GM18909 (cell line): Measurements from ENCODE around the gene CPXM2.
"Not testable (repeated sequence)": the region's sequence is repeated elsewhere in the genome, so short reads cannot be mapped to it uniquely, and the experiment has no call there.

Experiments used
- ATAC-seq: cut with Tn5 transposase; IDR thresholded peaks from one replicate; pipeline ENCODE4 v1.9.1; 2021; ENCODE audit warnings: mild to moderate bottlenecking; ENCODE audit not compliant: unreplicated experiment, poor library complexity

Gene CPXM2

DNA sequence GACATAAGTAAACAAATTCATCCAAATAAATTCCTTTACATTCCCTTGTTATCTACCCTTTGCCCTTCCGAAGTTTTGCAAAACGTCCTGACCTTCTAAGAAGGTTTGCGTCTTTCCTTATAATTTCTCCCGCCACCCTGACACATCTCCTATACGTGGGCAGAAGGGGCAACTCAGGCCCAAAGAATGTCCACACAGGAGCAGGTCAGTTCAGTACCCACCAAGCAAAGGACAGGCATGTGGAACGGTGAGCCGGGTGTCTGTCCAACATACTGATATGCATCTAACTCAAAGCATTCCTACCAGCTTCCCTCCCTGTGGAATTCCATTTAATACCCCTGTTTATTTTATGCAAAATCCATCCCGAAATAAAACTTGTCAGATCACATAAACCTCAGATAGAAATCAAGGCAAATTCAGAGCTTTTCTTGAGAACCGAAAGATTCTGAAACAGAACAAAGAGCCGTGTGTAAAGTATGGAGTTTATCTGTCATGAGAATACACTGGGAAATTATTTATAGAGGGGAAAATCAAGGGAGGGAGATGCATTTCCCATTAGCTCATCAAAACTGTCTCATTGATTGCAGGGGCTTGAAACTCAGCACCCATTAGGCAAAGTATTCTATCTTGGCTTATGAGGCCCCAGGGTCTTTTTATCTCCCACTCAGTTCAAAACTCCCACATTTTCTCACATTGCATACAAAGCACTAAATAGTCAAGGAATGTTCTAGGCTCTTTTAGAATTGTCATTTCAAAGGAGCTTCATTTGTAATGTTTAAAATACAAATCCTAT, 140.1 kb downstream of the CPXM2 start:
- ATAC-seq: no peak

DNA sequence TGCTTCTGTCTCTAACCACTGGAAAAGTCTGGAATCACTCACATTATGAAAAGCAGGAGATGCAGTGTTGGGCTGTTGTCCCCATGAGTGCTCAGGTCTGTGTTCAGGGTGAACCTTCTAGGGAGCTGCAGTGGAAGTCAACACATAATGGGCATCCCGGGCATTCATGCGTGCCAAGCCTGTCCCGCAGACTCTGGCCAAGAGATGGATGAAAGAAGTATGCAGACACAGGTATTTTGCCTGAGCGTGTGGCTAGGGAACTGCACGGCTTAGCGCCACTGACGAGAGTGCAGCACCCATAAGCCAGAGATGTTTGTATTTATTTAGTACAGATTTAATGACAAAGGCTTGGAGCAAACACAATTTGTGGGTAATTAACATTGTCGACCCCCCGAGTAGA, 140.7 kb downstream of the CPXM2 start:
- ATAC-seq: no peak

DNA sequence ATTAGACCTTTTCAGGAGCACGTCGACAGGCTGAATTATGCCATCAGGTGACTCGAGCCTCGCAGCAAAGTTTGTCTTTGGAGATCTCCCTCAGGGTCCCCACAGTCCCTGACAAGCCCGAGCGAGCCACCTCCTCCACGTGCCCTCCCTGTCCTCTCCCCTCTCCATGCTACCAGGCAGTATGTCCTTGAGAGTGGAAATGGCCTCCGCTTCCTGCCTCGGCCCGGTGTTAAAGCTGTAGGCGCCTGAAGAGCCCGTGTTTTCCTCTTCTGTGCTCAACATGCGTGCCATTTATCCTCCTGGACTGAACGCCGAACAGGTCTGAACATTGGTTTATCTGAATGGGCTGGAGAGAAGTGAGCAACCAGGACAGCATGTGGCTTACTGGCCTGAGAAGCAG, 142.9 kb downstream of the CPXM2 start:
- no peak for ATAC-seq

DNA sequence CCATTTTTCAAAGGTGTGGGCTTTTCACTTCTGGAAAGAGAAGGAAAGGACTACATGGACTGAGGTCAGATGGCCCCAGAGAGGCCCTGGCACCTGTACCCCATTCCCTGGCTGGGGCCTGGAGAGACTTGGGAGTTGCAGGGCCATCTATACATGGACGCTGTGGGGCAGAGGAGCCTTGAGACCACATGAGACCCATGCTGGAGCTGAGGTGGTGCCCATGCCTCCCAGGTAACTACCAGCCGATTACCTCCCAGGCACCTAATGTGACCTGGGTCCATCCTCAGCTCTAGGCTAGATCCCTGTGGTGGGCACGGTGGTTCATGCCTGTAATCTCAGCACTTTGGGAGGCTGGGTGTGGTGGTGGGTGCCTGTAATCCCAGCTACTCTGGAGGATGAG, 144.2 kb downstream of the CPXM2 start:
- no peak for ATAC-seq

DNA sequence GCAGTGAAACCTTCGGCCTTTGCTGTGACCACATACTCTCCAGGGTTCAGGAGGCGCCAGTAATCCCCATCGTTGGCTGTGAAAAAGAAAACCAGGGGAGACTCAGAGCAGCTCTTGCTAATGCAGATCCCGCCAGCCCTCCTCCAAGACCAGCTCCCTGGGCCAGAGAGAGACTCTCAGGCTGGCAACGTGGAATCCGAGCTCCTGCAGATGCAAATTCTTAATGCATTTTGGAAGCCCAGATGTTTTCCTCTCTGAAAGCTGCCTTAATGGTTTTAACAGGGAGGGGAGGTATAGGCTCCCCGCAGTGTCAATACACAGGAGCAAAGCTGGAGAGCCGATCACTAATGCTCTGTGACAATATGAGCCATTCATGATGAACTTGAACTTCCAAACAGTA, 144.7 kb downstream of the CPXM2 start:
- no peak for ATAC-seq

DNA sequence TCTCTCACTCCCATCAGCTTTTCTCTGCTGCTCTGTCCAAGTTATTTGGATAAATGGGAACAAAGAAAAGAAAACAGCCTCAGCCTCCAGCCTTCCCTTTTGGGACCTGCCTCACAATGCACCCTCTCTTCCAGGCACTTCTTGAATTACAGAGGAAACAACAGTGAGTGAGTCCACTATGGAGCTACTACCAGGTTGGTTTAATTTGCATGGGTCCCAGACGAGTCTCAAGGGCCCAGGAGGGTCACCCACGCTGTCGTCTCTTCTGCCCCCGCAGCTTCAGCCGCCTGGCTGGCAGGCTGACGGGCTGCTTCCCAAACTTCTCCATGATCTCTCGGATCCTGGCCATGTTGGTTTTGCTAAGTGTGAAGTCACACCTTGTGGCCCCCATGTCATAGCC, 145.1 kb downstream of the CPXM2 start:
- ATAC-seq: no peak

DNA sequence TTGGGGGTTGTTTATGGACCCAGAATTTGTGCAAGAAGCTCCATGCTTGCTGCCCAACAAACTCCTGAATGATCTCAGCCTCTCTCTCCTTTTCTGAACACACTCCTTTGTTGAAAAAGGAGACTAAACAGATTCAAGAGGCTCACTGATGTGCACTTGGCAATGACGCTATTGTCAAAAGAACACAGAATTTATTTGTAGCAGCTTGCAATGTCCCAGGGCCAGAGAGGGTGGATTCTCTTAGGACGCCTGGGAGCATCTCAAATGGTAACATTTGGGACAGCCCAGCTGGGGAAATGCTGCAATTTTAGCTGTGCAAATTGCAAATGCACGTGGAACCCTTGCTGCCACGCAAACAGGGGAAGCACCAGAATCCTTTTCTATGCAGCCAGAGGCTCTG, 145.5 kb downstream of the CPXM2 start:
- no peak for ATAC-seq

DNA sequence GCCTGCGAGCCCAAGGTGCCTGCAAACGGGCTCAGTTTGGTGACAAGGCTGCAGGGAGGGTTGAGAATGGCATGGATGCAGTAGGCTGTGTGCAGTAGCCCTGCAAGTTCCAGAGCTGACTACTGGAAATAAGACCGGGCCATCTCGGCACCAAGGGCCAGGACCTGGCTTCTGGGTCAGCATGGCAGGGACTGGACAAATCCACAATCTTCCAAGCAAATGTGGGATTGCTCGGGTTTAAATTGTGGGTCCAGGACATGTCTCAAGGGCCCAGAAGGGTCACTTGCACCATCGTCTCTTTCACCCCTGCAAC, 147.4 kb downstream of the CPXM2 start:
- ATAC-seq: no peak

DNA sequence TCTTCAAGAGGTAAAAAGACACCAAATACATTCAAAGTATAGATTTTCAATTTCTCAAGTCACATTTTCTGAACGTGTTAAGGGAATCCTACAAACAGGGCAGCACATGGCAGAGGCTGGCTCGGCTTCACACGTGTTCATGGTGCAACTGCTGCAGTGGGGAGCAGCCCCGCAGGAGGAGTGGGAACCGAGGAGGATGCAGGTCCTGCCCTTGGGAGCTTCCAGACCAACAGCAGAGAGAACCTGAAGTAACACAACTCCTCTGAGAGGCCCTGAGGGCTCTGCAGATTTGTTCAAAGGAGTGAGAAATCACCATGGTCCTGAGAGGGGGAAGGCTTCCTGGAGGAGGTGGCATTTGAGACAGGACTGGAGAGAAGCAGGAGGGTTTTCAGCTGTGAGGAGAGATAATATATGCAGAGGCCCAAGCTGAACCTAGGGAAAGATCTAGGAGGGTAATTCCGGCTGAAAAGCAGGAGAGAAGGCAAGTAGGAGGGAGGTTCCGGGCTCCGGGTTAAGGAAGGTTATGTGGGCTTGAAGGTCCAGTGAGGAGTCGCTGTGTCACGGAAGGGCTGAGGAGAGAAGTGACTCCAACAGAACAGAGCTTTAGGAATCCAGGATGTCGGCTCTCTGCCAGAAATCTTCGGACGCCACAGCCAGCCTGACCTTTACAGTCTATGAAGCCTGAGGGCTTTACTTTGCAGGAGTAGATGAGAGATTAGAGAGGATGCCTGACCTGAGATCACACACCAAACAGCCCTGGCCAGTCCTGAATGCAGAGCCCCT, 148.0 kb downstream of the CPXM2 start:
- ATAC-seq: no peak

DNA sequence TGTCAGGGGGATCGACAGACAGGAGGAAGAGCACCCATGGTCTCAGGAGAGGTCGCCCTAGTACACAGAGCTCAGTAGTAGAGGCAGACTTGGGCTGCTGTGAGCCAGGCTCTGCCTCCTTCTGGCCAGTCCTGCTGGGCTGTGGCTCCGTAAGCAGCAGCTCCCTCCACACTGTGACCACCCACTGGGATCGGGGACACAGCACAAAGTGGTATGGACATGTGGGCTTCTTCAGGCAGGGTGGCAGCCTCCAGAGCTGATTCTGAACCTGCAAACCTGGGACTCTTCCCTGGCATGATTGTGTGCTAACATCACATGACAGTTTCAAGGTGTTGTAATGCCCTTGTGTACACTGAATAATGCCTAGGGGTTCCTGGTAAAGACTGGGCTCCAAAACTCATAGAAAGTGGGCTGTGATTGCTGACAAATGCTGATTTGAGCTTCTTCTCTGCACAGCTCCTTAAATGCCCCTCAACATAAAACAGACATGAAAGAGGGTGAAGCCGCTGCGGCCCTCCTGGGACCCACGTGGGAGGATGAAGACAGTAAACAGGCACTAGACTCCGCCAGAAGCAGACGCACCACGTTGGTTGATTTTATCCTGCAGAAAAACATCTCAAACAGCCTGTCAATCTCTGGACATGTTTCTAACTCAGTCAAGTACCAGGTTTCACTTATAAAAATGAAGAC, 148.7 kb downstream of the CPXM2 start:
- no peak for ATAC-seq

DNA sequence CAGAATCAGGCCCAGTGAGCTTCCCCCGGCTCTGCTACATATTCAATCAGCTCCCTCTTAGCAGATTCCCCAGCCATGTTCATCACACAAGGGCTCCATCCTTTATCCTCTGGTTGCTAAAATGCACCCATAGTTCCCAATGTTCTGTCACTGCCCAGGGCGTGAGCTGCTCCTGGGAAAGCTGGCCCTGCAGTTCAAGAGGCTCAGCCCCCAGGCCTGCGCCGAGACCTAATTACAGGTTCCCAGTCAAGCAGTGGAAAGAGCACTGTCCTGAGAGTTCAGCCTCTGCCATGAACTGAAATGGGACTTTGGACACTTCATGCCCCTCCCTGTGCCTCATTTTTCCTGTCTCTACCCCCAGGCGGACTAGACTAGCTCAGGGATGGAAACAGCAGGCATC, 149.9 kb downstream of the CPXM2 start:
- no peak for ATAC-seq

DNA sequence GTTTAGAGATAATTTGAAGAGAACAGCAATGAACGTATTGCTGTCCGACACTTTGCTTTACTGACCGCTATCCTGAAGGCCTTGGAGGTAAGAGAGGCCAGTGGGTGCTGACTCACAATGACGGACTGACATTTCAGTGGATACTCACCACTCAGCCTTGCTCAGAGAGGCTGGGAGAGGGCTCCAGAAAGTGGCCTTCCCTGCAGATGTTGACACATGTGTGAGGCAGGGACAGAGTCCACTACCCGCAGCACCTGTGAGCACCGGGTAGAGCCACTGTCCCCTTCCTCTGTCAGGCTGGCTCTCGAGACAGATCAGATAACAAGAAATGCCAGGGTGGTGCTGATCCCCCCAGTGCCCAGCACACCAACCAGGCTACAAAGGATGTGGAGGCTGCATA, 150.5 kb downstream of the CPXM2 start:
- ATAC-seq: no peak

DNA sequence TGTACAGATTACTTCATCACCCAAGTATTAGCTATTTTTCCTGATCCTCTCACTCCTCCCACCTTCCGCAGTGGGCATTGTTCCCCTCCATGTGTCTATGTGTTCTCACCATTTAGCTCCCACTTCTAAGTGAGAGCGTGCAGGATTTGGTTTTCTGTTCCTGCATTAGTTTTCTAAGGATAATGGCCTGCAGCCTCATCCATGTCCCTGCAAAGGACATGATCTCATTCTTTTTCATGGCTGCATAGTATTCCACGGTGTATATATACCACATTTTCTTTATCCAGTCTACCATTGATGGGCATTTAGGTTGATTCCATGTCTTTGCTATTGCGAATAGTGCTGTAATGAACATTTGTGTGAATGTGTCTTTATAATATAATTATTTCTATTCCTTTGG, 154.7 kb downstream of the CPXM2 start:
- ATAC-seq: not testable (repeated sequence)

DNA sequence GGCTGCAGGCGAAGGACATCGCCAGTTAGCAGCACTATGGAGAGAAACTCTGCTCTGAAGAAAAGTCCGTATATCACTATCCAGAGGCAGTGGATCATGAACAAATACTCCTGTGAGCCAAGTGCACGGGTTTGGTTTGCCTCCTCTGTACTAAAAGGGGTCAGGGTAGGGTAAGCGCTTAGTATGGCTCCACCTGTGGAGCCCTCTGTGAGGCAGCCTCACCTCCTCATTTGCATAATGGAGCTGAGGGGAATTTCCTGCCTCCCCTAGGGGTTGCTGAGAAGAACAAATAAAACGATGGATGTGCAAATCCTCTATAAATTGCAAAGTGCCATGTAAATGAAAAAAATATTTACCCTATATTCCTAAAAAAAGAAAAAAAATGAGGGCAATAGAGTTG, 162.1 kb downstream of the CPXM2 start:
- no peak for ATAC-seq

DNA sequence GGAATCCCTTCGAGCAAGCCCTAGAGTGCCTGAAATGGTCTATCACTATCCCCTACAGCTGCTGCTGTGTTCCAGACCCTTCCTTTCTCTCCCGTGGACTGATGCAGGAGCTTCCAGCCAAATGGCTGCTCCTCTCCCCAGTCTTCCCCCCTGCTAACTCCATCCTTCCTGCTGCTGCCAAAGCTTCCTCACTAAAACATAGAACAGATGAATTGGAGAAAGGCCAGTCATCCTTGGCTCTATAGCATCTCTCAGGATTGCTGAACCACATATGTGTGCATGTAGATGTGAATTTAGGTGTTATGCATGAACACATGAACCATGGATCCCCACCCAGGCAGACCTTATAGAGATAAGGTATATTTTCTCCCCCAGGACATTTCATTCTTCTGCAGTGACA, 164.8 kb downstream of the CPXM2 start:
- no peak for ATAC-seq

DNA sequence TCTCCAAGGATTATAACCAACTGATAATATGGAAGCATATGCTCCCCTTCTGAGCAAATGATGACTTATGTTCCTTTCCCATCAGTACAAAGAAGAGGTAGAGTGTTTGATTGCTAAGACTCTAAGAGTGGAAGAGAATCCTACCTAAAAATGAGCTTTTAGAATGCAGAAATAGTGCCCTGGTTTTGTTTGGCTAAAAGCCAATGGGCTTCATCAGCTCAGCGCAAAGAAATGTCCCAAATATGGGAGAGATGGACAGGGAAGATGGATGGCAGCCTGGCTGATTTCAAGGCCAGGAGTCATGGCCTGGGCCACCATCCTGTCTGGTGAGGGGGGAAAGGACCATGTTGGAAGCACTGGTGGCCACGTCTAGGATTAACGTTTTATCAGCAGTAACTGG, 165.2 kb downstream of the CPXM2 start:
- ATAC-seq: no peak

DNA sequence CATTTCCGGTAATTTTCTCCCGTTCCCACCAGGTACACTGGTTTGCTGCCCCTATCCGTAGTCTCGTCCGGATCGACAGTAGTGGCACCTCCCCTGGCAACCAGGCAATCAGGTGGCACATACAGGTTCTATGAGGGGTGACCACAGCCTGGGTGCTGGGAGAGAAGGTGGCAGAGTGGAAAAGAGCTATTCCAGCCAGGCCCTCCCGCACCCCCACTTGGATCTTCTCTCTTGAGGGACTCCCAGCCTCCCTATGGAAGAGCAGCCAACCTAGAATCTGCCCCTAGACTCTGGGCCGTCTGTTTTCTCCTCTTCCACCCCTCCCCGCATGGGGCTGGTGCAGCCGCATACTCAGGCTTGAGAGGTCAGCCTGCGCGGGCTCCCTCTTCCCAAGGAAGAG, 166.9 kb downstream of the CPXM2 start:
- no peak for ATAC-seq

DNA sequence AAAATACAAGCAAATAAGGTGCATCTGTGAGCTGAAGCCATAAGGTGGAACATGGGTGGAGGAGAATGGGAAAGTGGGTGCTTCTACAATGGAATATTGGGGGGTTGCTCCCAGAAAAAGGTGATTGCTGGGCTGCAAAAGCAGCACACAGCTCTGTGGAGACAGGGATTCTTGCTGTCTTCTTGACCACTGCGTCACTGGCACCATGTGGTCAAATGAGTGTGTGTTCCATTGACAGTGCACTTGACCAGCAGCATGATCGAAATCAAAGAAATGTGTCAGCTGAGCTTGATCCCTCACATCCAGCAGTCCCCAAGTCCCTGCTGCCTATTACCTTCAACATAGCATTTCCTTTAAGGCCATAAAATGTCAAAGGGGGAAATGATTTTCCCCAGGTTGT, 169.3 kb downstream of the CPXM2 start:
- ATAC-seq: no peak

DNA sequence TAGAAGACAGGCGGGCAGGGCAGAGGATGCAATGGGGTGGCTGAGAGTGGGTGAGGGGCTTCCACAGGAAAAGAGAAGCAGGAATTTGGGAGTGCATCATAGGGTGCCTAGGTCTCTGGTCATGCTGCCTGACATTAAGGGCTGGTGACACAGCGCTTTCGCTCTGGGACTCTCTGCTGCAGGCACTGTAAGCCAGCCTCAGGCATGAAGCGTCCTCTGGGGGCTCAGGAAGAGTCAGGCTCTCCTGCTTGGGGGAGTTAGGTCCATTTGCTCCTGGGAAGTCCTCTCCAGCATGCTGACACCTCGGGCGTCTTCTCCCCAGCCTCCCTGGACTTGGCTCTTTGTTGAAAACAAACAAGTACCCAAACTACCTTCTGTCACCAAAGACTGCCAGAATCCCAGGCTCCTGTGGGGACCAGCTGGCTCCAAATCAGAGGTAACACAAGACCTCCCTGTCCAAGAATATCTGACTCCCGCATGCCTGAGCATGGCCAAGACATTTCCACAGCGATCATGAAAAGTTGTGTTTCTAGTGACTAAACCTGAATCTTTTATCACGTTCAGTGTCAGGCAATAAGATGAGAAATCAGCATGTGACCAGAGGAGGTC, 170.1 kb downstream of the CPXM2 start:
- no peak for ATAC-seq

DNA sequence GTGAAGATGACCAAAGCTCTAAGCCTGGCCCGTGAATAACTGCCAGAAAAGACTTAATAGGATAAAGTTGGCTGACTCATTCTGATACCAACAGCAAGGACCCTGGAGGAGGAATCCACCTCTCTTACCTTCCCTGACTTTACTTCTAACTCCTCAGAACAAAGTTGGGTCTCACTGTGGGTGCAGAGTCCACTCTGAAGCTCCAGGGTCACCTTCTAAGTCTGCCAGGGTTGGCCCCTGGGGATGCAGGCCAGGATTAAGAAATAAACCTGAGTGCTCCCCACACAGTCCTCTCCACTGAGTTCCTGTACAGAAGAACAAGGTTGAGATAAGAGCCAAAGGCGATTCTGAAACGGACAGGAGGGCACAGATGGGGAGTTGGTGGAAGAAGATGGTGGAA, 171.1 kb downstream of the CPXM2 start:
- ATAC-seq: no peak

DNA sequence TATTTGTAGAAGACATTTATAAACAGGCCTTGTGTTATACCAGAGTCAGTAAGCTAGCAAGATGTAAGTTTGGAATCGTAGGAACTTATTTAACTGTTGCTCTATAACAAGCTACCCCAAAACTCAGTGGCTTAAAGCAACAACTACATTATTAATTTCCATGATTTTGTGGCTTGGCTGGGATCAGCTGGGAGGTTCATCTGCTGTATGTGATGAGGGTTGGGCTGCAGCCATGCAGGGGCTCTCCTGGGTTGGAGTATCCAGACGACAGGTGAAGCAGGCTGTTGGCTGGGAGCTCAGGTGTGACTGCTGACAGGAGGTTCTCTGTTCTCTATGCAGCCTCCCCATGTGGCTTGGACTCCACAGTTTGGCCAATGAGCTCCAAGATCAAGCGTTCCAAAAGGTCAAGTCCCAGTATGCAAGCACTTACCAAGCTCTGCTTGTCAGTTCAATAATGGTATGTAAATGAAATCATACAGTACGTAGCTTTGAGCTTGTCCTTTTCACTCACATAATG, 173.0 kb downstream of the CPXM2 start:
- ATAC-seq: no peak
